OCI-LY3 (cell line): ENCODE data around the gene WASHC4.

Source experiments
- EZH2phosphoT487 ChIP-seq: fragments of 200-600 bp; shearing (Covaris generic); IDR thresholded peaks from 2 replicates; pipeline ENCODE4 v1.6.1; 2018; ENCODE audit warnings: antibody characterized with exemption, mixed run types, low read depth
- TF ChIP-seq, protein P1 (sequence below): fragments of 200-600, 300-600 bp; sonication (generic); IDR thresholded peaks from 2 replicates; pipeline ENCODE4 v1.5.1; 2014; ENCODE audit warnings: antibody characterized with exemption, low read length, low read depth

DNA sequence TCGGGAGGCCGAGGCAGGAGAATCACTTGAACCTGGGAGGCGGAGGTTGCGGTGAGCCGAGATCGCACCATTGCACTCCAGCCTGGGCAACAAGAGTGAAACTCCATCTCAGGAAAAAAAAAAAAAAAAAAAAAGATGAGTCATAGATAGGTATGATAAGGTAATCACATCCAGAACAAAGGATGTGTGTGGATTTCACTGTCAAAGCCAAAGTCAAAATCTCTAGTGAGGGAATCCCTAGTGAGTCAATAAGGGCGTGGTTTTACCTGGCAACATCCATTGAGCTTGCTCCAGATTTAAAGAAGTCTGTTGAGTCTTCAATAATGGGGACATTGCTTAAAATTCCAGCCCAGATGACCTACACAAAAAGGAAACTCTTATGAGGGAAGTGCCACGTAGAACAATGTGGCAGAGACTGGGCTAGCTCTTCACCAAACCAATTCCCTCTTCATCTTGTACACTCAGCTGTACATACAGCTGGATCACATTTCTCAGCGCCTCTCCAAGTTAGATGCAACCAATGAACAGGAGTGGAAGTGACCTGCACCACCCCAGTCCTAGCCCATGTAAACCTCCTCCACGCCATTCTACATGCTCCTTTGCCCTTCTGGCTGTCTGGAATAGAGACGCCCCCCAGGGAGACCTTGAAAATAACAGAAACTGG, 46.7 kb upstream of the WASHC4 start:
- TF ChIP-seq, protein P1, sequence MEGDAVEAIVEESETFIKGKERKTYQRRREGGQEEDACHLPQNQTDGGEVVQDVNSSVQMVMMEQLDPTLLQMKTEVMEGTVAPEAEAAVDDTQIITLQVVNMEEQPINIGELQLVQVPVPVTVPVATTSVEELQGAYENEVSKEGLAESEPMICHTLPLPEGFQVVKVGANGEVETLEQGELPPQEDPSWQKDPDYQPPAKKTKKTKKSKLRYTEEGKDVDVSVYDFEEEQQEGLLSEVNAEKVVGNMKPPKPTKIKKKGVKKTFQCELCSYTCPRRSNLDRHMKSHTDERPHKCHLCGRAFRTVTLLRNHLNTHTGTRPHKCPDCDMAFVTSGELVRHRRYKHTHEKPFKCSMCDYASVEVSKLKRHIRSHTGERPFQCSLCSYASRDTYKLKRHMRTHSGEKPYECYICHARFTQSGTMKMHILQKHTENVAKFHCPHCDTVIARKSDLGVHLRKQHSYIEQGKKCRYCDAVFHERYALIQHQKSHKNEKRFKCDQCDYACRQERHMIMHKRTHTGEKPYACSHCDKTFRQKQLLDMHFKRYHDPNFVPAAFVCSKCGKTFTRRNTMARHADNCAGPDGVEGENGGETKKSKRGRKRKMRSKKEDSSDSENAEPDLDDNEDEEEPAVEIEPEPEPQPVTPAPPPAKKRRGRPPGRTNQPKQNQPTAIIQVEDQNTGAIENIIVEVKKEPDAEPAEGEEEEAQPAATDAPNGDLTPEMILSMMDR, result no peak
- no peak for TF ChIP-seq EZH2phosphoT487
